ENCODE measurements around the gene NDUFV1.
A peak's percentile ranks its signal among the peaks of the same experiment; 100 is the strongest.

Gene NDUFV1

DNA sequence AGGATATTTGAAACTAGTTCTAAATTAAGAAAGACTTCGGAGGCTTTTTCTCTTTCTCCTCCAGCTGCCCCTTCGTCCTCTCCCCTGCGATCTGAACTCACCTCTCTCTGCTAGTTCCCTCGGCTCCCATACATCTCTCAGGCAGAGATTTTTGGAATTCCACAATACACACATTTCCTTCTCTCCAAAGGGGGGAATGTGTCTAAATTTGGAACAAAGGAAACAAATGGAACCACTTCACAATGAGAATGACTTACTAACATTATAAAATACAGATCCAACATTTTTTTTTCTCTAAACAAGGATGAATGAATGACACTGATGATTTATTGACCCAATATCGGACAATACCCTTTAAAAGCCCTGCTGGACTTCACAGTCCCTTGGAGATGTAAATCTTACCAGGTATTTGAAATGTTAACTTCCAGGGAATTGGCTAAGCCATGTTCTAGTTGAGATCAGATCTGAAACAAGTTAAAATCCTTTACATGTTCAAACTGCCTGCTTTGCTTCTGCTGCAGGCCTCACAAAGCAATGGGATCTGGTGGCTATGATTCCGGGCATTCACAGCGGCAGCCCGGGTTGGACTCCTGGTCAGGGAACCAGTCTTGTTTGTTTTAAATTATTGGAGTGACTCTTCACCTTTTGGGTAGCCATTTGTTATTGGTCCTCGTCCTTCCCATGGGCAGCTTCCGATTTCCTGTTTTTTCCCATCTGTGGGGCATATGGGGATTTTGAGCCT is 43.6 kb upstream of the NDUFV1 start:
- ATAC-seq: peak; percentile 39
- TF ChIP-seq ISL1 (CRISPR knock-in tag; IDR thresholded peaks at IDR 0.05): 0 out of 2 replicates have a peak, but pooled peaks have one; percentile 5
- no peak for TF ChIP-seq ZNF8 (CRISPR knock-in tag; IDR thresholded peaks at IDR 0.05)
- no peak for TF ChIP-seq RARB (CRISPR knock-in tag; IDR thresholded peaks at IDR 0.05)
- TF ChIP-seq OSR1 (CRISPR knock-in tag; IDR thresholded peaks at IDR 0.05): no peak
- no peak for TF ChIP-seq SNAI2 (CRISPR knock-in tag; IDR thresholded peaks at IDR 0.05)
- TF ChIP-seq TCF4 (CRISPR knock-in tag; IDR thresholded peaks at IDR 0.05; ENCODE audit: borderline replicate concordance): no peak
- no peak for TF ChIP-seq TOX (CRISPR knock-in tag; IDR thresholded peaks at IDR 0.05; ENCODE audit: borderline replicate concordance)

DNA sequence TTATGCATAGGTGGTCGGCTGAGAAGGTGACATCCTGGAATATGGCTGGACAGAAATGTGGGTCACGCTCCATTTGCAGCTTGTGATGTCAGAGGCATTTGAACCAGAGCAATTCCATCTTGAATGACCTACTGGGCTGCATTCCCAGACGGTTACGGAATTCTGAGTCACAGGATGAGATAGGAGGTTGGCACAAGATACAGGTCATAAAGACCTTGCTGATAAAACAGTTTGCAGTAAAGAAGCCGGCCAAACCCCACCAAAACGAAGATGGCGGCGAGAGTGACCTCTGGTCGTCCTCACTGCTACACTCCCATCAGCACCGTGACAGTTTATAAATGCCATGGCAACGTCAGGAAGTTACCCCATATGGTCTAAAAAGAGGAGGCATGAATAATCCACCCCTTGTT is 43.0 kb upstream of the NDUFV1 start:
- TF ChIP-seq, protein P1, sequence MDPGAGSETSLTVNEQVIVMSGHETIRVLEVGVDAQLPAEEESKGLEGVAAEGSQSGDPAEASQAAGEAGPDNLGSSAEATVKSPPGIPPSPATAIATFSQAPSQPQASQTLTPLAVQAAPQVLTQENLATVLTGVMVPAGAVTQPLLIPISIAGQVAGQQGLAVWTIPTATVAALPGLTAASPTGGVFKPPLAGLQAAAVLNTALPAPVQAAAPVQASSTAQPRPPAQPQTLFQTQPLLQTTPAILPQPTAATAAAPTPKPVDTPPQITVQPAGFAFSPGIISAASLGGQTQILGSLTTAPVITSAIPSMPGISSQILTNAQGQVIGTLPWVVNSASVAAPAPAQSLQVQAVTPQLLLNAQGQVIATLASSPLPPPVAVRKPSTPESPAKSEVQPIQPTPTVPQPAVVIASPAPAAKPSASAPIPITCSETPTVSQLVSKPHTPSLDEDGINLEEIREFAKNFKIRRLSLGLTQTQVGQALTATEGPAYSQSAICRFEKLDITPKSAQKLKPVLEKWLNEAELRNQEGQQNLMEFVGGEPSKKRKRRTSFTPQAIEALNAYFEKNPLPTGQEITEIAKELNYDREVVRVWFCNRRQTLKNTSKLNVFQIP (CRISPR knock-in tag; IDR thresholded peaks at IDR 0.05; ENCODE audit: borderline replicate concordance, low read depth): peak; percentile 59; the same call in 1 of the 2 replicates
- TF ChIP-seq, protein P2, sequence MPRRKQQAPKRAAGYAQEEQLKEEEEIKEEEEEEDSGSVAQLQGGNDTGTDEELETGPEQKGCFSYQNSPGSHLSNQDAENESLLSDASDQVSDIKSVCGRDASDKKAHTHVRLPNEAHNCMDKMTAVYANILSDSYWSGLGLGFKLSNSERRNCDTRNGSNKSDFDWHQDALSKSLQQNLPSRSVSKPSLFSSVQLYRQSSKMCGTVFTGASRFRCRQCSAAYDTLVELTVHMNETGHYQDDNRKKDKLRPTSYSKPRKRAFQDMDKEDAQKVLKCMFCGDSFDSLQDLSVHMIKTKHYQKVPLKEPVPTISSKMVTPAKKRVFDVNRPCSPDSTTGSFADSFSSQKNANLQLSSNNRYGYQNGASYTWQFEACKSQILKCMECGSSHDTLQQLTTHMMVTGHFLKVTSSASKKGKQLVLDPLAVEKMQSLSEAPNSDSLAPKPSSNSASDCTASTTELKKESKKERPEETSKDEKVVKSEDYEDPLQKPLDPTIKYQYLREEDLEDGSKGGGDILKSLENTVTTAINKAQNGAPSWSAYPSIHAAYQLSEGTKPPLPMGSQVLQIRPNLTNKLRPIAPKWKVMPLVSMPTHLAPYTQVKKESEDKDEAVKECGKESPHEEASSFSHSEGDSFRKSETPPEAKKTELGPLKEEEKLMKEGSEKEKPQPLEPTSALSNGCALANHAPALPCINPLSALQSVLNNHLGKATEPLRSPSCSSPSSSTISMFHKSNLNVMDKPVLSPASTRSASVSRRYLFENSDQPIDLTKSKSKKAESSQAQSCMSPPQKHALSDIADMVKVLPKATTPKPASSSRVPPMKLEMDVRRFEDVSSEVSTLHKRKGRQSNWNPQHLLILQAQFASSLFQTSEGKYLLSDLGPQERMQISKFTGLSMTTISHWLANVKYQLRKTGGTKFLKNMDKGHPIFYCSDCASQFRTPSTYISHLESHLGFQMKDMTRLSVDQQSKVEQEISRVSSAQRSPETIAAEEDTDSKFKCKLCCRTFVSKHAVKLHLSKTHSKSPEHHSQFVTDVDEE (CRISPR knock-in tag; IDR thresholded peaks at IDR 0.05): 0 out of 2 replicates have a peak, but pooled peaks have one; percentile 48
- TF ChIP-seq ZNF565 (CRISPR knock-in tag; conservative IDR thresholded peaks at IDR 0.05; ENCODE audit: low read depth) (0 out of 2 replicates have a peak, but pooled peaks have one; percentile 36), ZFP3 (CRISPR knock-in tag; IDR thresholded peaks at IDR 0.05) (peak; percentile 92), RARB (CRISPR knock-in tag; IDR thresholded peaks at IDR 0.05) (peak; percentile 72; the same call in 1 of the 2 replicates), CSDC2 (CRISPR knock-in tag; IDR thresholded peaks at IDR 0.05) (peak; percentile 99), GLIS3 (CRISPR knock-in tag; IDR thresholded peaks at IDR 0.05) (peak; percentile 67; the same call in 1 of the 2 replicates), ISL1 (CRISPR knock-in tag; IDR thresholded peaks at IDR 0.05) (peak; percentile 85), ZC3H10 (CRISPR knock-in tag; IDR thresholded peaks at IDR 0.05) (0 out of 2 replicates have a peak, but pooled peaks have one; percentile 31), OSR1 (CRISPR knock-in tag; IDR thresholded peaks at IDR 0.05) (0 out of 2 replicates have a peak, but pooled peaks have one; percentile 17), ESRRG (CRISPR knock-in tag; IDR thresholded peaks at IDR 0.05) (peak; percentile 88), SNAI2 (CRISPR knock-in tag; IDR thresholded peaks at IDR 0.05) (peak; percentile 99)
- TF ChIP-seq, protein P3, sequence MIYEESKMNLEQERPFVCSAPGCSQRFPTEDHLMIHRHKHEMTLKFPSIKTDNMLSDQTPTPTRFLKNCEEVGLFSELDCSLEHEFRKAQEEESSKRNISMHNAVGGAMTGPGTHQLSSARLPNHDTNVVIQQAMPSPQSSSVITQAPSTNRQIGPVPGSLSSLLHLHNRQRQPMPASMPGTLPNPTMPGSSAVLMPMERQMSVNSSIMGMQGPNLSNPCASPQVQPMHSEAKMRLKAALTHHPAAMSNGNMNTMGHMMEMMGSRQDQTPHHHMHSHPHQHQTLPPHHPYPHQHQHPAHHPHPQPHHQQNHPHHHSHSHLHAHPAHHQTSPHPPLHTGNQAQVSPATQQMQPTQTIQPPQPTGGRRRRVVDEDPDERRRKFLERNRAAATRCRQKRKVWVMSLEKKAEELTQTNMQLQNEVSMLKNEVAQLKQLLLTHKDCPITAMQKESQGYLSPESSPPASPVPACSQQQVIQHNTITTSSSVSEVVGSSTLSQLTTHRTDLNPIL (CRISPR knock-in tag; IDR thresholded peaks at IDR 0.05; ENCODE audit: low read depth): peak; percentile 95
- TF ChIP-seq, protein P4, sequence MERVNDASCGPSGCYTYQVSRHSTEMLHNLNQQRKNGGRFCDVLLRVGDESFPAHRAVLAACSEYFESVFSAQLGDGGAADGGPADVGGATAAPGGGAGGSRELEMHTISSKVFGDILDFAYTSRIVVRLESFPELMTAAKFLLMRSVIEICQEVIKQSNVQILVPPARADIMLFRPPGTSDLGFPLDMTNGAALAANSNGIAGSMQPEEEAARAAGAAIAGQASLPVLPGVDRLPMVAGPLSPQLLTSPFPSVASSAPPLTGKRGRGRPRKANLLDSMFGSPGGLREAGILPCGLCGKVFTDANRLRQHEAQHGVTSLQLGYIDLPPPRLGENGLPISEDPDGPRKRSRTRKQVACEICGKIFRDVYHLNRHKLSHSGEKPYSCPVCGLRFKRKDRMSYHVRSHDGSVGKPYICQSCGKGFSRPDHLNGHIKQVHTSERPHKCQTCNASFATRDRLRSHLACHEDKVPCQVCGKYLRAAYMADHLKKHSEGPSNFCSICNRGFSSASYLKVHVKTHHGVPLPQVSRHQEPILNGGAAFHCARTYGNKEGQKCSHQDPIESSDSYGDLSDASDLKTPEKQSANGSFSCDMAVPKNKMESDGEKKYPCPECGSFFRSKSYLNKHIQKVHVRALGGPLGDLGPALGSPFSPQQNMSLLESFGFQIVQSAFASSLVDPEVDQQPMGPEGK (CRISPR knock-in tag; IDR thresholded peaks at IDR 0.05; ENCODE audit: borderline replicate concordance): peak; percentile 49; the same call in 1 of the 2 replicates
- TF ChIP-seq, protein P5, sequence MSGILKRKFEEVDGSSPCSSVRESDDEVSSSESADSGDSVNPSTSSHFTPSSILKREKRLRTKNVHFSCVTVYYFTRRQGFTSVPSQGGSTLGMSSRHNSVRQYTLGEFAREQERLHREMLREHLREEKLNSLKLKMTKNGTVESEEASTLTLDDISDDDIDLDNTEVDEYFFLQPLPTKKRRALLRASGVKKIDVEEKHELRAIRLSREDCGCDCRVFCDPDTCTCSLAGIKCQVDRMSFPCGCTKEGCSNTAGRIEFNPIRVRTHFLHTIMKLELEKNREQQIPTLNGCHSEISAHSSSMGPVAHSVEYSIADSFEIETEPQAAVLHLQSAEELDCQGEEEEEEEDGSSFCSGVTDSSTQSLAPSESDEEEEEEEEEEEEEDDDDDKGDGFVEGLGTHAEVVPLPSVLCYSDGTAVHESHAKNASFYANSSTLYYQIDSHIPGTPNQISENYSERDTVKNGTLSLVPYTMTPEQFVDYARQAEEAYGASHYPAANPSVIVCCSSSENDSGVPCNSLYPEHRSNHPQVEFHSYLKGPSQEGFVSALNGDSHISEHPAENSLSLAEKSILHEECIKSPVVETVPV (CRISPR knock-in tag; IDR thresholded peaks at IDR 0.05): 0 out of 2 replicates have a peak, but pooled peaks have one; percentile 43

DNA sequence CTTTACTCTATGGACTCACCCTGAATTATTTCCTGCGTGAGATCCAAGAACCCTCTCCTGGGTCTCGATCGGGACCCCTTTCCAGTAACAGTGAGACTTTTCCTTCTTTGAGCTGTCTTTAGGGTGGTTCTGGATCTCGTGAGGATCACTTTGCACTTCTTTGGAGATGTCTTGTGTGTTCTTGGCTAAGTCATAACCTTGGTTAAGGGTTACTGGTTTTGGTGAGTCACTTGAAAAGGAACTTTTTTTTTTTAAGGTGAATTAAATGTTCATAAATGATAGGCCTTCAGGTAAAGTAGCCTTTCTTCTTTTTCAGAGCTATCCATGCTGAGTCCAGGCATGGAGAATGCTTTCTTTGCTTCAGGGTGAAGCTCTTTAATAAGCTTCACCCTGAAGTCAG is 42.5 kb upstream of the NDUFV1 start:
- no peak for ATAC-seq
- TF ChIP-seq PPARA (CRISPR knock-in tag; IDR thresholded peaks at IDR 0.05; ENCODE audit: borderline replicate concordance) (no peak), ARNTL (CRISPR knock-in tag; IDR thresholded peaks at IDR 0.05; ENCODE audit: borderline replicate concordance, low read depth) (no peak), RARB (CRISPR knock-in tag; IDR thresholded peaks at IDR 0.05) (no peak), ZFP30 (CRISPR knock-in tag; IDR thresholded peaks at IDR 0.05) (no peak), ESRRG (CRISPR knock-in tag; IDR thresholded peaks at IDR 0.05) (no peak), ZNF8 (CRISPR knock-in tag; IDR thresholded peaks at IDR 0.05) (no peak), BACH2 (CRISPR knock-in tag; IDR thresholded peaks at IDR 0.05; ENCODE audit: borderline replicate concordance) (no peak)
- TF ChIP-seq, protein P4 (CRISPR knock-in tag; IDR thresholded peaks at IDR 0.05; ENCODE audit: borderline replicate concordance): no peak
- TF ChIP-seq, protein P5 (CRISPR knock-in tag; IDR thresholded peaks at IDR 0.05): no peak
- TF ChIP-seq, protein P3 (CRISPR knock-in tag; IDR thresholded peaks at IDR 0.05; ENCODE audit: low read depth): no peak

More for the DNA sequence above, 43.0 kb upstream of the NDUFV1 start:
- ATAC-seq: peak; percentile 83
